Fibroblast of pulmonary artery (primary cell): ENCODE results near the gene TAF6.
A peak's percentile ranks its signal among the peaks of the same experiment; 100 is the strongest.

ENCODE experiments used
- DNase-seq: peaks from one replicate; pipeline ENCODE4 v3.0.0-alpha.2; 2010; ENCODE audit warnings: low read depth
- H3K4me3 ChIP-seq: replicated peaks from 2 replicates; pipeline ENCODE4 v1.5.1; 2011; ENCODE audit warnings: low read depth, mild to moderate bottlenecking, control low read depth, low read length, moderate library complexity
- TF ChIP-seq, protein P1 (sequence below): IDR thresholded peaks from 2 replicates; pipeline ENCODE4 v1.5.1; 2011; ENCODE audit warnings: mild to moderate bottlenecking, control low read depth, low read length, inconsistent platforms; ENCODE audit errors: missing control alignments

TAF6 gene

DNA sequence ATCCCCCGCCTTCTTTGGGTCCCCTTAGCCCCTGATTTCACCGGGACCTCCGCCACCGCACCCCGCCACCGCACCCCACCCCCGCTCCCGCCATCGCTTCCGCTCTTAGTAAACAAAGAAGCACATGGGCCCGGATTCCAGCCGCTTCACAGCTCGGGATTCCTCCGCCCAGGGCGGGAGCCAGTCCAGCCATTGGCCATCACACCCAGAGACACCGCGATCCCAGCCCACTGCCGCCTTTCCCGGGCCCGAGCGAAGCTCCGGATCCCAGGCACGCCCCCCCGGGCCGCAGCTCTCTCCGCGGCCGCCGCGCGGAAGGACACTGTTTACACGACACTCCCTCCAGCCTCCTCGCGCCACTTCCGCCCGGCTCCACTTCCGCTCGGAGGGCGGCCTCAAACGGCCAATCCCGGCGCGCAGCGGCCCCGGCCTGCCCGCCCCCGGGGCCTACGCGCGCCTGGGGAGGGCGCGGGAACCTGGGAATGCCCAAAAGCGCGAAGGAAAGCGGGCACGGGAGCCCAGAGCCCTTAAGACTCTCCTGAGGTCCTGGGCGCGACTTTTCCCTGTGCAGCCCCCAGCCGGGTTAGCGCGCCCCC is 18.6 kb downstream of the TAF6 start:
- DNase-seq: peak; percentile 99
- TF ChIP-seq, protein P1, sequence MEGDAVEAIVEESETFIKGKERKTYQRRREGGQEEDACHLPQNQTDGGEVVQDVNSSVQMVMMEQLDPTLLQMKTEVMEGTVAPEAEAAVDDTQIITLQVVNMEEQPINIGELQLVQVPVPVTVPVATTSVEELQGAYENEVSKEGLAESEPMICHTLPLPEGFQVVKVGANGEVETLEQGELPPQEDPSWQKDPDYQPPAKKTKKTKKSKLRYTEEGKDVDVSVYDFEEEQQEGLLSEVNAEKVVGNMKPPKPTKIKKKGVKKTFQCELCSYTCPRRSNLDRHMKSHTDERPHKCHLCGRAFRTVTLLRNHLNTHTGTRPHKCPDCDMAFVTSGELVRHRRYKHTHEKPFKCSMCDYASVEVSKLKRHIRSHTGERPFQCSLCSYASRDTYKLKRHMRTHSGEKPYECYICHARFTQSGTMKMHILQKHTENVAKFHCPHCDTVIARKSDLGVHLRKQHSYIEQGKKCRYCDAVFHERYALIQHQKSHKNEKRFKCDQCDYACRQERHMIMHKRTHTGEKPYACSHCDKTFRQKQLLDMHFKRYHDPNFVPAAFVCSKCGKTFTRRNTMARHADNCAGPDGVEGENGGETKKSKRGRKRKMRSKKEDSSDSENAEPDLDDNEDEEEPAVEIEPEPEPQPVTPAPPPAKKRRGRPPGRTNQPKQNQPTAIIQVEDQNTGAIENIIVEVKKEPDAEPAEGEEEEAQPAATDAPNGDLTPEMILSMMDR: no peak
- peak overlapping the region; percentile 87 for H3K4me3 ChIP-seq

DNA sequence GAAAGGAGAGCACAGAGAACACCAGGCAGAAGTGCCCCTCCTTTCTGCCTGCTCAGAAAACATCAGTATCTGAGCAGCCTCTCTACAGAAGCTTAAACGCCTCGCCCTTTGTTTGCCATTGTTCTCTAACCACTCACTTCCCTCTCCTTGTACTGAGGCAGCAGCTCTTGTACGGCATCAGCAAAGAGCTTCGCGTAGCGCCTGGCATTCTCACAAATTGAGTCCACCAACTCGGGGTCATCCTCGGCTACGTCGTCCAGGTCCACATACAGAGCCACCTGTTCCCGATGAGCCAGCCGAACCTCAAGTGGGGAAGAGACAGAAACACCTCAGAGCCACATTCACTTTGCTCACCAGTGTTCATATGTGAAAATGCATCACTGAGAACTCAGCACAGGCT is 19.7 kb downstream of the TAF6 start:
- TF ChIP-seq, protein P1: no peak
- no peak for DNase-seq
- peak overlapping the region; percentile 87 for H3K4me3 ChIP-seq

DNA sequence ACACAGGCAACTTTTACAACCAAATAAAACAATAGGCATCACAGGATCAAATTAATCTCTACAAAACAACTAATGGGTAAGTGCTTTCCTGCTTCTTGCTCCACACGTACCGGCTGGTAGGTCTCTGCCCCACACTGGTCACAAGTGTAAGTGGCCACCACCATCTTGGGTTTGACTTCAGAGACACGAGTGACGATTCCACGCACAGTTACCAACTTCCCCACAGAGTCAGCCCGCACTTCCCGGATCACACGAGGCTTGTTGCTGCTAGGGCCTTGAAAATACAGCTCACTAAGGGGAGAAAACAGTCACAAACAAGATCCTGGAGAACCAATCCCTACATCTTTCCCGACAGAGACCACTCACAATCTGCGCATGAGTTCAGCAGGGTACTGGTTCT is 20.2 kb downstream of the TAF6 start:
- DNase-seq: no peak
- no peak overlapping the region for H3K4me3 ChIP-seq
- TF ChIP-seq, protein P1: no peak

DNA sequence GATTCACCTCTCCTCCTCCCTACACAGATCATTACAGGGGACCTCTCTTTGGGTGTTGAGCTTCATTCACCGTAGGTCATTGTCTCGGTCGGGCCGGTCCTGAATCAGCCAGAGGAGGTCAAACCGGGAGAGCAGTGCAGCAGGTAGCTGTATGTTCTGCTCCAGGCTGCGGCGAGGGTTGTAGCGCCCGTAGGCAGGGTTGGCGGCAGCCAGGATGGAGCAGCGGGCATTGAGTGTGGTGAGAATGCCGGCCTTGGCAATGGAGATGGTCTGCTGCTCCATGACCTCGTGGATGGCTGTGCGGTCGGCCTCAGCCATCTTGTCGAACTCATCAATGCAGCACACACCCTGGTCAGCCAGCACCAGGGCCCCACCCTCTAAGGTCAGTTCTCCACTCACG is 23.5 kb downstream of the TAF6 start:
- no peak for DNase-seq
- no peak overlapping the region for H3K4me3 ChIP-seq
- TF ChIP-seq, protein P1: no peak

DNA sequence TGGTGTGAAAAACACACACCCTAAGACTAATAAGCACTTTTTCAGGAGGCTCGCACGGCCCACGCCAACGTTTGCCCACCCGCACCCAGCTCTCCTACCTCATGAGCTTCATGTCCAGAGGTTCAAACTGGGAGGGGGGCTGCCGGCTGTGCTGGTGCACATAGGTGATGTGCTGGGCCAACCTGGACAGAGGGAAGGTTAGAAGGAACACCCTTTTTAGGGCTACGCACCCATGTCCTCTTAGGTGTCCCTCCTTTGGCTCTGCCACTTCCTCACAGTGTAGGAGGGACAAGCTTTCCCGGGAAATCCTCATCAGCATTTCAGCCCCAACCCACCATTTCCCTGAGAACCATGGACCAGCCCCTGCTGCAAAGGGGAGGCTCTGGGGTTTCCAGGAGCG is 23.9 kb downstream of the TAF6 start:
- TF ChIP-seq, protein P1: no peak
- H3K4me3 ChIP-seq: no peak overlapping the region
- no peak for DNase-seq

DNA sequence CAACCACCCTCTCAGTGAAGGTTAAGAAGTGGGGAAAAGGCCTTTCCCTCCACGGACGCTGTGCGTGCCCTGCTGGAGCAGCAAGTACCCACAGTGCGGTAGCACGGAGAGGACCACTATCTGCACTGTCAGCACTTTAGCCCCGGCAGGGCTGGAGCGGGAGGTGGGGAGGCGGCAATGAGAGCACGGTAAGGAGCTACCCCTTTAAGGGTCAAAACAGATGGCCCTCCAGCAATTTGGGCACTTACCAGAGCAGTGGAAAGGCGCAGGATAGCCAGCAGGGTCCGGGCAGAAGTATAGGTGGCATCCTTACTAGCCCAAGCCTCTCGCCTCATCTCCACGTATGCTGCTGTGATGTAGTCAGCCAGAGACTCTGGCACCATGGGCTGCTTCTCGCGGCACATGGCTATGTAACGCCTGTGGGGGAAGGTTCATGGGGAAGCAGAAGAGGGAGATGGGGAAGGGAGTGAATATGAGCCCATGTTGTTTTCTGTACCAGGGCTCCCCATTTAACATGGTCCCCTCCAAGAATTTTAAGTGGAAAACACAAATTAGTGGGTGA is 25.2 kb downstream of the TAF6 start:
- TF ChIP-seq, protein P1: no peak
- no peak overlapping the region for H3K4me3 ChIP-seq
- DNase-seq: no peak

DNA sequence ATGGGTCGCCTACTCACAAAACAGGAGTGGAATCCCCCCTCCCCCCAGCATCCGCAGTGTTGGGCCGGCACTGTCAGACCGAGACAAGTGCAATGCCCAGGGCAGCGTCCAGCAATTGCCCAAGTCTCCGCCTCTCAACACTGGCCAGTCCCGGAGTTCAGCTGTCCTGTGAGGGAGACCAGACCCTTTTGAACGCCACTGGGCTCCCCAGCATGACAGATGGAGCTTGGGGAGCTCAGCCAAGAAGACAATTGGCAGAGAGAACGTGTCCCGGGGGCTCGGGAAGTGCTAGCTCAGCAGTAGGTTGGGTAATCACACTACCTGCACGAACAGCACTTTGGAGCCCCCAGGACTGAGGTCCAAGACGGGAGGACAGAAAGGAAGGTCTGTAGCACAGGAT is 25.7 kb downstream of the TAF6 start:
- DNase-seq: no peak
- TF ChIP-seq, protein P1: no peak
- no peak overlapping the region for H3K4me3 ChIP-seq
